Pulmonary artery endothelial cell (primary cell): ENCODE measurements around the gene CPA1. TPM values are rescaled to one million over a fixed set of nuclear protein-coding genes. Genes with fewer than 3 reads are reported as not detected.

ENCODE experiments used
- DNase-seq: peaks from one replicate; pipeline ENCODE4 v3.0.0-alpha.2; 2011; ENCODE audit warnings: low read depth, low spot score
- total RNA-seq: library from RNA; depleted of rRNA; stranded (reverse); fragments of >200 nt; gene quantifications from 2 replicates; pipeline ENCODE4 v1.2.3, GENCODE V29; 2014

Gene CPA1
- not detected in 2 replicates for total RNA-seq

DNA sequence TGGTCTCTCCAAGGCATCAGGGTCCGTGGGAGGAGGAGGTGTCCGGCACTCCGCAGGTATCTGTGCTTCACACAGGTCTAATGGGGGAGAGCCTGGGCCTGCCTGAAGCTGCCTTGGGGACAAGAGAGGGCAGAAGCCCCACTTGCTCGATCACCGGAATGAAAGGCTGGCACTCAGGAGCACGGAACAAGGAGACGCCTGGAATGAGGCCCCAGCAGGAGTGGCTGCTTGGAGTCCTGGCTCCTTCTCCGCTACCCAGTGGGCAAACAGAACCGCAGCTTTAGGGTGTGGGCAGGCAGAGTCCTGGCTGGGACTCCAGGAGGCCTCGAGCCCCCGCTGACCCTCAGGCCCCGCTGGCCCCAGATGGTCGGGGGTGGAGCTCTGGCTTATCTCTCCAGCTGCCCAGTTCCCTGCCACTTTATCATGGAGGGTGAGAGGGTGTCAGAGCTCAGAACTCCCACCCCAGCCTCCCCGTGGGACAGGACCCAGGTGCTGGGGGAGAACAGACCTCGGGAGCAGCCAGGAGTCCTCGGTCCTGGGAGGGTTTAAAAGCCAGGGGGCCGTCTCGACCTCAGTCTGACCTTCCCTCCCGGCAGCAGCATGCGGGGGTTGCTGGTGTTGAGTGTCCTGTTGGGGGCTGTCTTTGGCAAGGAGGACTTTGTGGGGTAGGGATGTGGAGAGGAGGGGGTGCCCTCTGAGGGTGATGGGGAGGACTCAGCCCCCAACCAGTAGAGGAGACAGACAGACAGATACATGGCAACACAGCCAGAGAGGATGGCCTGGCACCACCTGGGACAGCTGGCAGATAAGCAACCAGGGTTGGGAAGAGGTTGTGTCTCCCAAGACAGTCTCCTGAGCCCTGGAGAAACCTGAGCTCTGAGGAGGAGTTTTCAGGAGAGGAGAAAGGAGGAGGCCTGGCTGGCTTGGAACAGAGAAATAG is at the start of gene CPA1:
TSS of gene CPA1 (plus strand) at position 574 of the 940 bp plus-strand sequence. CDS start at position 601, 27 bp downstream.
- no peak for DNase-seq

DNA sequence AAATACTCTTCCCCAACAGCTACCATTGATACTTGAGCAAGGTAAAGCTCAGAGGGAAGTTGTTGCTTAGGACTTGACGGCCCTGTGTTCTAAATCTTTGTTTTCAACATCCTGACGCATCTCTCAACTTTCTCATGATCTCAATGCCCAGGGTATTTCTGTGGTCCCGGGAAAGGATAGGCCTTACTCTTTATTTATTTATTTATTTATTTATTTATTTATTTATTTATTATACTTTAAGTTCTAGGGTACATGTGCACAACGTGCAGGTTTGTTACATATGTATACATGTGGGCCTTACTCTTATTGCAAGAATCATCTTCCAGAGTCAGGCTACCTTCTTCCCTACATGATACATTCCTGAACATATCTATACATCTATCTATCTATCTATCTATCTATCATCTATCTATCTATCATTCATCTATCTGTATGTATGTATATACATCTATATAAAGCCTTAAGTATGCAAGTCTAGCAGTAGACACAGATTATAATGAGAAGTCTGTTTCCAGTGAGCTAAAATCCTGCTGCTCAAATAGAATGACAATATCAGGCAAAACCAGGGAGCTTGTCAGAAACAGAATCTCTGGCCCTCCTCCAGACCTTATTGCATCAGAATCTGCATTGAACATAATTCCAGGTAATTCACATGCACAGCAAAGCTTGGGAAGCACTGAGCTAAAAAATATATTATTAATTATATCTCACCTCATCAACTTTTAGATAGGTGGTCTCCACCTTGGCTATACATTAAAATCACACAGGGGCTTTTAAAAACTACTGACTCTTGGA is 47.8 kb upstream of the CPA1 start:
- DNase-seq, result no peak

DNA sequence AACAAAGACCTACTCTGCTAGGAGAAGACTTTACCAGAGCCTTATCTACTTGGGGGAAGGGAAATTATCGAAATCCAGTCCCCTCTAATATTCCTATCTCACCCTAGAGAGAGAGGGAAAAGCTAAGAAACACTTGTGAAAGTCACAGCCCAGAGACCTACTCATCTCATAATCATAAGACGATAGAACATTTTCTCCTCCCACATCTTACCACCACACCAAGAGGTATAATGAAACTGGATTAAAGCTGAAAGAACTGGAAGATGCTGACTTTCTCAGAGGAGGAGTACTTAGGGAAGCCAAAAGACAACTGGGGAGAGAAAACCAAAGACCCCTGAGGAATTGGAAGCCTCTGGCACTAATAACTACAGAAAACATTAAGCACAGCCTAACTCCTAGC is 46.5 kb upstream of the CPA1 start:
- no peak for DNase-seq

DNA sequence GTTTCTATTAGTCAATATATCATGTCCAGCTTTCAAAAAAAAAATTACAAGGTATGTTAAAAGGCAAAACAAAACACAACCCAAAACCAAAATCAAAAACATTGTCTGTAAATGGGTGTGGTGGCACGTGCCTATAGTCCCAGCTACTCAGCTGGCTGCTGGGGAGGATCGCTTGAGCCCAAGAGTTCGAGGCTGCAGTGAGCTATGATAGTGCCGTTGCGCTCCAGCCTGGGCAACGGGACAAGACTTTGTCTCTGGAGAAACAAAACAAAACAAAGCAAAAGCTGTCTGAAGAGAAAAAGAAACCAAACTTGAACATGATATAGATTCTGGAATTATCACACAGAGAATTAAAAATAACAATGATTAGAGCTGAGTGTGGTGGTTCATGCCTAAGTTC is 46.0 kb upstream of the CPA1 start:
- DNase-seq, result no peak

DNA sequence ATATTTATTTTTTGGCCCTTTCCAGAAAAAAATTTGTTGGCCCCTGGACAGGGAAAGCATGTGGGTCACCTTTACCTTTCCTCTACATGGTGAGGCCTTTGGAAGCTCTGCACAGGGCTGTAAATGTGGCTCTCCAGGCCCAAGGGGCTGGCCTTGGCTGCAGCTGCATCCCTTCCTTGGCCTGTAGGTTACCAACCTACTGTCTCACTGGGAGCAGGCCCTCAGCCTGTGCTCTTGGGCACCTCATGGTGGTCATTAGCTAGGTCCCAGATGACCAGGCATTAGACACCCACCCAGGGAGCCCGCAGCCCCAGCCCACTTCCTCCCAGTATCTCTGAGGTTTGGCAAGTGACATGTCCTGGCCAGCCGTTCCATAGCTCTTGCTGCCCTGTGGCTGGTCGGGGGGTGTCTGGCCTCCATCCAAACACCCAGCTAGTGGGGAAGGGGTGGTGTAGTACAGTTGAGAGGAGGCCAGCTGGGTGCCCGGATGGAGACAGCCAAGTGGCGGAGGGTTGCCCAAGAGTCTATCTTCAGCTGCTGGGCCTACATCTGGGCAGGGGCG is 42.8 kb upstream of the CPA1 start:
- no peak for DNase-seq

DNA sequence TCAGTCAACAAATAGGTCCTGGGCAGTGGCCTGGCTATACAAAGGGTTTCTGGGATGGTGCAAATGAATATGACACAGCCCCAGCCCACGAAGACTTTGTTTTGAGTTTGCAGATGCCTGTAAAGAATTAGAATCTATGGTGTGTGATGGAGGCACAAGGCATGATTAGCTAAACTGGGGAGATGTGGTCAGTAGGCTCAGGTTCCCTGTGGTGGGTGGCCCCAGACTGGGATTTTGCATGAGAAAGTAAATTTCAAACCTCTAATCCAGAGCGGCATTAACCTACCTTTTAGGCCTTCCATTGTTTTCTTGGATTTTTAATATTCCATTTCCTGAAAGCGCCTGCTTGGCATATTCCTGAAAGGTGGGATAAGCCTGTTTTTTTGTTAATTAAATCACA is 42.1 kb upstream of the CPA1 start:
- no peak for DNase-seq

DNA sequence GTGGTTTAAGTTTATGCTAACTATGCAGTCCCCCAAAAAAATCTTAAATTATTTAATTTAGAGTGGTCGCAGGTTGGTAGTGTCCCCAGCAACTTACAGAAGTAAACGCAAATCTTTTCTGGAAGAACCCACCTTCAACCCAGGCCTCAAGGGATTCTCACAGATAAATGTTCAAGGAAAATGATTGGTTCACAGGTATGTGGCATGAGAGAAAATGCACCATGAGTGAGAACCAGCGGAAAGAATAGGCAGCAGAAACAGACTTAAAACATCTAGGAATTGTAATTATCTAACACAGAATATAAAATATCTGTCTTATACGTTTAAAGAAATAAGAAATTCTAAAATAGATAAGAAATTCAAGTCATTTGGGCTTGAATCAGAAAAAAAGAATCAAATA is 38.4 kb upstream of the CPA1 start:
- no peak for DNase-seq

DNA sequence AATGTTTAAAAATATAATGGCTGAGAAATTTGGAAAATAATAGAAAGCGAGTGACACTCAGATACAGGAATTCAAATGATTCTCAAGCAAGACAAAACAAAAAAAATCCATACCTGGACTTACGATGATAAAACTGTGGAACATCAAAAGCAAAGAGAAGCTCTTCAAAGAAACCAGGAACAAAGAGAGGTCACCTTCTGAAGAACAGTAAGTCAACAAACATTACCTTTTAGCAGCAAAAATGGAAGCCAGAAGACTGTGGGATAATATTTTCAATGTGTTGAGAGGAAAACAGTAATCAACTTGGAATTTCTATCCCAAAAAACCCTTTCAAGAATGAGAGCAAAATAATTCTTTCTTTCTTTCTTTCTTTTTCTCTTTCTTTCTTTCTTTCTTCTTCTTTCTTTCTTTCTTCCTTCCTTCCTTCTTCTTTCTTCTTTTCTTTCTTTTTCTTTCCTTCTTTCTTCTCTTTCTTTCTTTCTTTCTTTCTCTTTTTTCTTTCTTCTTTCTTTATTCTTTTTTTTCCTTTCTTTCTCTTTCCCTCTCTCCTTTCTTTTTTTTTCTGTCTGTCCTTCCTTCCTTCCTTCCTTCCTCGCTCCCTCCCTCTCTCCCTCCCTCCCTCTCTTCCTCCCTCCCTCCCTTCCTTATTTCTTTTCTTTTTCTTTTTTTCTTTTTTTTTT is 37.5 kb upstream of the CPA1 start:
- DNase-seq, result no peak

DNA sequence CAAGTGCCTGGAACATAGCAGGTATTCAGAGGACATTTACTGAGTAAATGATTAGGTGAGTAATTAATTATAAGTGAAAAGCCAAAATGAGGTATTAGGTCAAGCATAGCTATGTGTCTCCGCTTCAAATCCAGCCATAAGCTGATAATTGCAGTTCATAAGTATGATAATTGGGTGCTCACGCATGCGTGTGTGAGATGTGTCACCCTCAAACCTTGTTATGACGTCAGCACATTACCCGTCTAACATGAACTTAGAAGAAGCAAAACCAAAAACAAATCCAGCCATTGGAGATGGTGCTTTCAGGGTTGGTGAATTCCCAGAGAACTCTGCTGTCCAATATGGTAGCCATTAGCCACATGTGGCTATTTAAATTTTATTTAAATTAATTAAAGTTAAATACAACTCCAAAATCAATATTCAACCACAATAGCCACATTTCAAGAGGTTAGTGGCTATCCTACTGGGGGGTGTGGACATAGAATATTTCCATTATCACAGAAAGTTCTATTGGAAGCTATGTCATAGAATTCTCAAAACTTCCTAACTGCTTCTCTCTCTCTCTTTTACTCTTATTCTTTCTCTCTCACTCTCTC is 35.9 kb upstream of the CPA1 start, which contains the start of gene CPA5:
TSS of gene CPA5 (plus strand) at position 546 of the 596 bp plus-strand sequence. CDS start 1,670 bp downstream, outside the sequence.
- no peak for DNase-seq

DNA sequence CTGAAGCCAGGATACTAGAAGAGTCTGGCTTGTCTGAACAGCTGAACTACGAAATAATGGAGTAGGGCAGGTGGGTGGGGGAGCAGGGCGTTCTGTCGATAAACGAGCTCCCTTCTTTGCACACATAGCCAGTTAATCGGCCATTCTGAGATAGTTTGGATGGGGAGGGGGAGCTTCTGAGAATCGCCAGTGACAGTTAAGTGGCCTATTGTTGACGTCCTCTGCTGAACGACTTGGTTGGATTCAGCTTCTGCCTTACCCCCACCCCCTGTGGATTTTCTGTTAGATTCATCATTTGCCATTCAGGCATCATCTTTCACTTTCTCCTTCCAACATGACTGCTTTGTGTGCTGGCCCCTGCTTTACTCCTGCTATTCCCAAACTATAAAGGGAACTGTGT is 35.2 kb upstream of the CPA1 start:
- DNase-seq, result no peak

DNA sequence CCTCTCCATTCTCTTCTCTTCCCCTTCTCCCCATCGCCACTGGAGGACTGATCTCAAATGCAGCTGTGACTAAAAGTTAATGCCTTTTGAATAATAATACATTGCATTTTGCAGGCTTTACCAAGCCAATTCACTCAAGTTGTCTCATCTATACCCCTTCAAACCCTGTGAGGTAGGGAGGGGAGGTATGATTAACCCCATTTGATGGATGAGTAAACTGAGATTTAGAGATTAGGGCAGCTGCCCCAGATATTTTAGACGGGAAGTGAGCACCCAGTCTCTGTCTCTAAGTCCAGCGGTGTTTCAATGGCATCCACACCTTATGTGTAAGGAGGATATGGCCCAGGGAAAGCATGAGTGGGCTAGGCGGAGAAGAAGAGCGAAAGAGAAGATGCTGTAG is 34.6 kb upstream of the CPA1 start:
- no peak for DNase-seq

DNA sequence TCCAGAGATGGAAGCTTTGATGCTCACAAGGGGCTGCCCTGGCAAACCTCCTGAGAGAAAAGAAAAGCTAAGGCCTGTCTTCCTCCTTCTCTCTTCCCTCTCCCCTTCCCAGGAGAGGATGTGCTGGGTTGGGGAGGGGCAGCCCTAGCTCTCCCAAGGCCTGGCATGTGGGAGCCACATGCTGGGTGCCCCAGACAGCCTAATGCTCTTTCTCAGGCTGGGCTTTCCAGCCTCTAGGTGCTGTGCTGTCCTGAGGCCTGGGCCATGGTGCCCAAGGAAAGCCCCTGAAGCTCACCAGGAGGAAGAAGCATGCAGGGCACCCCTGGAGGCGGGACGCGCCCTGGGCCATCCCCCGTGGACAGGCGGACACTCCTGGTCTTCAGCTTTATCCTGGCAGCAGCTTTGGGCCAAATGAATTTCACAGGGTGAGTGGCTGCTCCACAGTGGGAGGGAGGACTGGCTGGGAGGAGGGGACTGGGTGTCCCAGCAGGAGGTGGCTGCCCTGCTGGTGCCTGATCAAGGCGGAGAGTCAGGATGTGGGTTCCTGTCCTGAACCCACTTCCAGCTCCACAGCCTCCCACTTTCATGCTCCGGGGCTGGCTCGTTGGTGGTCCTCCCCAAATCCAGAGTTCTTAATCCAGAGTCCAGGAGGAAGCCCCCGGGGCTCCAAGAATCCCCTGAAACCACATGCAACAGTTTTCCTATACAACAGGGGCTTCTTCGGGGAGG is 34.0 kb upstream of the CPA1 start:
- DNase-seq, result no peak

DNA sequence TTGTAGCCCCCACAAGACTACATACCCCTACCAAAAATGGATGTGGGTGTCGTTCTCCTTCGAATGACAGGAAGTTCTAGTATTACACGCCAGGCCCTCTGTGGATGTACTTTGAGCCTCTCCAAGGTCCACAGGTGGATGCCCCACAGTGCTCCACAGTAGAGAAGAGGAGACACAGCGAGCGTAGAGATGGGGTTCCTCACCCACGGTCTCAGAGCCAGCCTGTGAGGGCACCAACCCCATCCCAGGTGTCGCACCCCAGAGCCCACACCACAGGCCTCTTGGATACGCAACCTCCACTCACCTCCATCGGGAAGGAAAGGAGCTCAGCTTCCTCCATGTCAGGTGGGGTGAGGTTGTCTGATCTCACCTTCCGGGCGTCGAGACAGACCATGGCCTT is 33.4 kb upstream of the CPA1 start:
- DNase-seq, result no peak

DNA sequence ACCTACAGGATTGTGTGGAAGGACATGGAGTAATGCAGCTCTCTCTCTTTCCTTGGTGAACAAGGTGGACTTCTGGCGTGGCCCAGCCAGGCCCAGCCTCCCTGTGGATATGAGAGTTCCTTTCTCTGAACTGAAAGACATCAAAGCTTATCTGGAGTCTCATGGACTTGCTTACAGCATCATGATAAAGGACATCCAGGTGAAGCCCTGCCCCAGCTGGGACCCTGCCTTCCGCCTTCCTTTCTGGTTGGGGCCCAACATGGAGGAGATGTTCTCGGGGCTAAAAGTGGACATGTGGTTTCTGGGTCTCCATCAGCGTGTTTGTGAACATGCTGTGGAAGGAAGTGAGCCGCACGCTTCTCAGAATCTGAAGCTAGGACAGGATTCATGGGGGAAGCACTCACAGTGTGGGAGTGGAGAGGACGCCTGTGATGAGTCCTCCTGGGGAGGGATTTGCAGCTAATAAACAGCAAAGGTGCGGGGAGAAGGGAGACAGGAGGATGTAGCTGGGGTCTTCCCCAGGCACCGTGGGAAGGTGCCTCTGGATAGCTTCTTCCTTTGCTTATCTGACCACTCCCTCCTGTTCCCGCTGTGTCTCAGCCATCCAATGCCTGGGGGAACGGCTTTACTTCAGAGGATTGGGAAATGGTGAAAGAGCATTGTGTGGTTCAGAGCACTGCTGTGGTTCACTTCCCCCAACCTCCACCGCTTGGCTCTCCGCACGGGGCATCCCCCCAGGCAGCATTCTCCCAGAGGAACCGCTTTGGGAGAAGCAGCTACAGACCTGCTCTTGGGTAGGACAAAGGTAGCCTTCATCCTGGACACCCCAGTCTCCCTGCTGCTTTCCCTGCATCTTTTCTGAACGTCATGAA is 30.1 kb upstream of the CPA1 start:
- DNase-seq, result no peak

DNA sequence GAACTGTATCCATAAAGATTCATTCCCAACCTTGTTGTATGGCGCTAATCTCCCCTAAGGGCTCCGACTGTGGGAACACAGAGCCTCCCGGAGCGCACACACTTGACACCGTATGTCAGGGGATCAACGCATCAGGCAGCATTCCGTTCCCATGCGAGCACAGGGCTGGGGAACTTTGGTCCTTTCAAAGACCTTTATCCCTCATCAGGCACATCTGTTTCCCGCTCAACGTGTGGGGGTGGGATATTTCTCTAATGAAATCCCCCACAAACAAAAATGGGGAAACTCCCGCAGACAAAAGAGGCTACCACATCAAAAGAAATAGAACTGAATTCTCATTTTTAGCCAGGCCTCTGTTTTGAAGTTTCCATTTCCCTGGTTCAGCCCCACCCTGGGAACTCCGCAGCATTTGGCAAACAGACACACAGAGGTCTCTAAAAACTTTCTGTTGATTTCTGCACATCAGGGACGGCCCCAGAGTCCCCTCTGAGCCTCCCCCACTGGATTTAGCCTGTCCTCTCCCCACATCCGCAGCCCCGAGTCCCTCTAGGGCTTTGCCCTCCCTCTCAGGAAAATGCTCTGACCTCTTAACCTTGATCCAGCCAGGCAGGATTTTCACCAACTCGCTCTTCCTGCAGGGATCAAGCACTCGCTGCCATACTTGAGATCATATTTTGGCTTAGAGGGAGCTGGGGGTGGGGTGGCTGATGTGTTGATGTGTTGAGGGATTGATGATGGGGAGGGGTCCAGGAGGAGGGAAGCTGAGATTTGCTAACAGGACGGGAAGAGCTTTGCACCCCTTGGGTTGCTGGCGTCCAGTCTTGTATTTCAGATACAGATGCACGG is 29.1 kb upstream of the CPA1 start:
- DNase-seq, result no peak

DNA sequence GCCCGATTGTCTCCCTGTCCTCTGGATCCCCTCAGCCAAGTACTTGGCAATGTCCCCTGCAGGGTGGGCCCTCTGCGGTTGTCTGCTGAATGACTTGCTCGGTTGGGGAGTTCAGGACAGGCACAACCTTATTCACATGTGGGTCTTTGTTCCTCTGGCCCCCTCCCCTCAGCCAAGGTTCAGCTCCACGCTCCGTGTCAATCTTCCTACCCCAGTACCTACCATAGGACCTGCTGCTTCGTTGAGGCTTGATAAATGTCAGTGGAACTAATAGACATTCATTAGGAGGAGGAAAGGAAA is 28.6 kb upstream of the CPA1 start:
- no peak for DNase-seq

DNA sequence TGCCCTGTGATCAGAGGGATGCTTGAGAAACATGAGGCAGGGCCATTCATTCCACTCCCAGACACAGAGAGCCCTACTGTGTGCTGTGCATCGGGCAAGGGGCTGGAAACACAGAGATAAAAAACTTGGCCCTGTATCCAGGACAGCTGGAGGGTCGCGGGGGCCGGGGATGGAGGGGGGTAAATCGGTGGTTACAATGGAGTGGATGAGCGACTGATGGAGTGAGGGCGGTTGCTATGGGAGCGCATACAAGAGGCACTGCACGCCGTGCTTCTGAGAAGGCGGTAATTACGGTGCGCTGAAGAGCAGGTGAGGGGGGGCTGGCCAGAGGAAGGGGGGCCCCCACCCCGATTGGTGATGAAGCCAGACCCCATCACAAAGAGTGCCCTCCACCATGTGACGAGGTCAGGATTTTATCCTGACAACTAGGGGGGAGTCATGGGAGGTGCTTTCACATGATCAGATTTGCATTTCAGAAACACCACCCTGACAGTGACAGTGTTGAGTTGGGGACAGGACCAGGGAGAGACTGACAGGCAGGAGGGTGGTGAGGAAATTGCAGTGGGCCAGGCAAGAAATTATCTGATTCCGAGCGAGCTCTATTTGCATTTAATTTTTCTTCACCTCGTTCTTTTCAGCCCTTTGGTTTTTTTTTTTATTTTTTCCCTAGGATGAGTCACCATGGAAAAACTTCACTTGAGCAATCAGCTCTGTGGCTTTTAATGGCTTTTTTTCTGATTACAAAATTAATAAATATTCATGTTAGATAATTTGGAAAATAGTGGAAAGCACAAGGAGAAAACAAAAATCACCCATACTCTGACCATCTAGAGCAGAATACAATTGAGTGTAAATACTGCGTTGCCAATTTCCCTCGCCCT is 27.9 kb upstream of the CPA1 start:
- DNase-seq, result no peak

DNA sequence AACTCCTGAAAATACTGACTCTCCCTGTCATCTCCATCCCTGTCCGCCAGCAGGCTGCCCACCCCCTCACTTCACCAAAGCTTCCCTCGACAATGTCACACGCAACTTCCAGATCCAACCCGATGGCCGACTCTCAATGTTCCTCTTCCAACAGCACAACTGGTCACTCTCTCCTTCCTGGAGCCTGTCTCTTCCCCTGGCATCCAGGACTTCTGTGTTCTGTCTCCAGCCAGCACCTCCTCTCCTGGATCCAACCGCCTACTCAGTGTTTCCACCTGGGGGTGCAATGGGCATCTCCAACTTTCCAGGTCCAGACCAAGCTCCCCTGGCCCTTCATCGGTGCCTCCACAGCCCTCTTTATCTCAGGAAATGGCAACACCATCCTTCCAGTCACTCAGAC is 27.1 kb upstream of the CPA1 start:
- no peak for DNase-seq
